ENCODE results near the gene NRAP. TPM values are rescaled to one million over a fixed set of nuclear protein-coding genes. Genes with fewer than 3 reads are reported as not detected.

Gene NRAP
- total and polyA plus RNA-seq, 2 of the 8 experiments (the other 6 are each of a cell fraction or from before 2014, with no cell fraction given), result not detected

GRCh38 chr10:113618338-113618737 lies 45.5 kb downstream of the NRAP start:
- H3K23ac ChIP-seq (ENCODE audit: insufficient read length), result no peak overlapping the region
- H2BK5ac ChIP-seq (ENCODE audit: low read depth, low read length), result no peak overlapping the region
- no peaks in the 10 kb centered on the region for H3K9me3 ChIP-seq (ENCODE audit: insufficient read depth in 2 of 2, low read depth in 1 of 2, low read length in 1 of 2)
- H2BK15ac ChIP-seq (ENCODE audit: low read length), result no peak overlapping the region
- ChIA-PET POLR2A (ENCODE audit: partially characterized antibody) (no interaction called here), CTCF (ENCODE audit: partially characterized antibody) (interaction anchor here (0.6 to 4.2 kb wide), 2 partner anchors 8 to 16 kb away, joined by 4 to 47 read pairs; no protein-coding TSS in a partner anchor)
- no peak overlapping the region for H4K8ac ChIP-seq (ENCODE audit: extremely low read depth, insufficient read depth, low read length)
- H3K27ac ChIP-seq (ENCODE audit: low read depth, low read length), result no peak overlapping the region
- H3K56ac ChIP-seq (replicated peaks; ENCODE audit: insufficient read length, low read depth, low read length), result no peak overlapping the region
- no peak overlapping the region for H3K4ac ChIP-seq (replicated peaks; ENCODE audit: insufficient read length, low read depth, low read length)
- 87% methylated on average over 7 of the region's 7 CpGs; no CpG with 5 or more reads in 1 of the 2 experiments for WGBS, 2 experiments (ENCODE audit: extremely low coverage in 1 of 2, insufficient coverage in 1 of 2, insufficient read length in 1 of 2, insufficient replicate concordance in 2 of 2, low coverage in 1 of 2, low lambda C conversion rate in 2 of 2, missing lambda C conversion rate in 1 of 2)
- no peak overlapping the region for H3K4me2 ChIP-seq (ENCODE audit: insufficient read depth in 1 of 2, low read depth in 2 of 2, low read length in 2 of 2)
- H4K91ac ChIP-seq (replicated peaks; ENCODE audit: insufficient read length, low read length), result no peak overlapping the region
- H4K5ac ChIP-seq (ENCODE audit: insufficient read length, low read depth, low read length), result no peak overlapping the region
- H3K4me3 ChIP-seq (ENCODE audit: extremely low read depth in 1 of 4, insufficient read depth in 2 of 4, low read depth in 3 of 4, low read length in 4 of 4), result no peak overlapping the region
- H3K18ac ChIP-seq (ENCODE audit: extremely low read depth, low read length), result no peak overlapping the region
- no peak overlapping the region for H3K14ac ChIP-seq (ENCODE audit: insufficient read length)
- no peaks in the 10 kb centered on the region for H3K79me2 ChIP-seq (ENCODE audit: control insufficient read depth in 1 of 2, insufficient read depth in 2 of 2, low read length in 2 of 2)
- H2BK20ac ChIP-seq (ENCODE audit: low read length), result no peak overlapping the region
- peaks cover 3% of the 10 kb centered on the region; the same call in 1 of the 2 replicates for H3K23me2 ChIP-seq (ENCODE audit: low read depth, low read length)
- DNase-seq (ENCODE audit: low read depth in 1 of 2, low spot score in 2 of 2) (no peak), FAIRE-seq (no peak)
- H2BK12ac ChIP-seq (ENCODE audit: low read depth, low read length), result no peak overlapping the region
- no peak overlapping the region for H3K9ac ChIP-seq (replicated peaks in 1 of 4; ENCODE audit: extremely low read depth in 1 of 4, low read depth in 3 of 4, low read length in 3 of 4)
- peaks cover 0 to 9% (median 0%) of the 10 kb centered on the region in 4 experiments; a peak in 2 of 7 replicates for H3K27me3 ChIP-seq (replicated peaks in 1 of 4; ENCODE audit: control insufficient read depth in 3 of 4, extremely low read depth in 1 of 4, insufficient read depth in 3 of 4, low read length in 3 of 4)
- no peak overlapping the region for H2BK120ac ChIP-seq (replicated peaks; ENCODE audit: low read depth, low read length)
- H4K20me1 ChIP-seq (replicated peaks in 1 of 2; ENCODE audit: control insufficient read depth in 1 of 2, insufficient read depth in 2 of 2, low read length in 2 of 2), result no peaks in the 10 kb centered on the region
- H3K36me3 ChIP-seq (ENCODE audit: control insufficient read depth in 2 of 4, insufficient read depth in 4 of 4, low read length in 3 of 4), result no peaks in the 10 kb centered on the region
- H2AFZ ChIP-seq (ENCODE audit: low read length), result no peak overlapping the region
- H2AK5ac ChIP-seq (ENCODE audit: low read depth, low read length), result no peak overlapping the region
- no peaks in the 10 kb centered on the region for H3K79me1 ChIP-seq (ENCODE audit: low read depth, low read length)
- peaks cover 2 to 35% (median 29%) of the 10 kb centered on the region in 4 experiments for H3K4me1 ChIP-seq (replicated peaks in 1 of 4; ENCODE audit: control insufficient read depth in 3 of 4, insufficient read depth in 4 of 4, low read length in 3 of 4)
- no peak for TF ChIP-seq TCF12 (IDR thresholded peaks at IDR 0.05; ENCODE audit: low read depth, low read length)
- TF ChIP-seq JUND (IDR thresholded peaks at IDR 0.05; ENCODE audit: low read length), result no peak
- TF ChIP-seq NANOG (IDR thresholded peaks at IDR 0.05; ENCODE audit: insufficient read depth, low read depth, low read length, poor library complexity, severe bottlenecking), result no peak
- no peak for TF ChIP-seq TAF7 (optimal IDR thresholded peaks at IDR 0.05; ENCODE audit: borderline replicate concordance, low read depth, low read length)
- TF ChIP-seq FOSL1 (IDR thresholded peaks at IDR 0.05; ENCODE audit: insufficient read depth, low read depth, low read length), result no peak
- TF ChIP-seq TEAD4 (IDR thresholded peaks at IDR 0.05; ENCODE audit: low read depth, low read length), result no peak
- TF ChIP-seq RNF2 (IDR thresholded peaks at IDR 0.05; ENCODE audit: borderline replicate concordance, low read depth, low read length, missing control alignments, poor library complexity, severe bottlenecking), result no peak
- TF ChIP-seq POLR2A (IDR thresholded peaks at IDR 0.05; ENCODE audit: control extremely low read depth in 1 of 2, low read depth in 2 of 2, low read length in 2 of 2), result no peak
- TF ChIP-seq HDAC6 (IDR thresholded peaks at IDR 0.05; ENCODE audit: low read depth, low read length), result no peak
- TF ChIP-seq CBX5 (IDR thresholded peaks at IDR 0.05; ENCODE audit: low read depth, low read length), result no peak
- no peak for TF ChIP-seq POLR2AphosphoS5 (IDR thresholded peaks at IDR 0.05; ENCODE audit: low read depth, low read length)
- no peak for TF ChIP-seq CTCF (IDR thresholded peaks at IDR 0.05; ENCODE audit: control extremely low read depth in 1 of 3, insufficient read depth in 1 of 3, low read depth in 1 of 3, low read length in 3 of 3)
